H1 (cell line): Measurements from ENCODE around the gene DRD2. TPM values are rescaled to one million over a fixed set of nuclear protein-coding genes. Genes with fewer than 3 reads are reported as not detected.

ENCODE experiments used
- CTCF ChIA-PET: fragments of 300-600 bp; sonication (Branson Sonifier 250); formaldehyde crosslinking; loops from one replicate; lab custom pipeline; 2021; ENCODE audit not compliant: partially characterized antibody; lab: Charles Lee
- POLR2A ChIA-PET: fragments of 300-600 bp; sonication (Branson Sonifier 250); formaldehyde crosslinking; loops from one replicate; lab custom pipeline; 2021; ENCODE audit warnings: inconsistent platforms; ENCODE audit not compliant: partially characterized antibody; lab: Charles Lee
- DNase-seq, 2 experiments: peaks; one replicate each; pipeline versions ENCODE4 v3.0.0 to v3.0.0-alpha.2; 2010 to 2022; ENCODE audit warnings: low spot score in 2 of 2, low read depth in 1 of 2, mixed read lengths in 1 of 2
- FAIRE-seq: peaks from 2 replicates; lab custom pipeline; 2011; peaks lifted over from hg19 to GRCh38; lab: Jason Lieb, UNC
- H2AFZ ChIP-seq: 2 replicates; pipeline ENCODE4 v1.8.1; 2012; ENCODE audit warnings: low read length, inconsistent platforms
- H2AK5ac ChIP-seq: 2 replicates; pipeline ENCODE4 v1.6.1; 2013; ENCODE audit warnings: low read depth, low read length
- H2BK120ac ChIP-seq: replicated peaks from 2 replicates; pipeline ENCODE3; 2013; ENCODE audit warnings: low read depth, low read length, inconsistent platforms
- H2BK12ac ChIP-seq: 2 replicates; pipeline ENCODE4 v1.6.1; 2013; ENCODE audit warnings: low read depth, low read length
- H2BK15ac ChIP-seq: 2 replicates; pipeline ENCODE4 v1.6.1; 2013; ENCODE audit warnings: low read length
- H2BK20ac ChIP-seq: 2 replicates; pipeline ENCODE4 v1.6.1; 2013; ENCODE audit warnings: low read length
- H2BK5ac ChIP-seq: 2 replicates; pipeline ENCODE4 v1.6.1; 2013; ENCODE audit warnings: low read depth, low read length
- H3K14ac ChIP-seq: 2 replicates; pipeline ENCODE4 v1.6.1; 2013; ENCODE audit warnings: inconsistent platforms; ENCODE audit not compliant: insufficient read length
- H3K18ac ChIP-seq: 2 replicates; pipeline ENCODE4 v1.6.1; 2013; ENCODE audit warnings: low read length; ENCODE audit errors: extremely low read depth
- H3K23ac ChIP-seq: 2 replicates; pipeline ENCODE4 v1.6.1; 2013; ENCODE audit warnings: inconsistent platforms; ENCODE audit not compliant: insufficient read length
- H3K23me2 ChIP-seq: 2 replicates; pipeline ENCODE4 v1.6.1; 2013; ENCODE audit warnings: low read depth, low read length
- H3K27ac ChIP-seq: 2 replicates; pipeline ENCODE4 v1.6.1; 2011; ENCODE audit warnings: low read depth, low read length, inconsistent platforms
- H3K27me3 ChIP-seq, 4 experiments: replicated peaks in 1 of 4; 1 replicate in 1 of 4; 2 replicates in 3 of 4; pipeline versions ENCODE4 v1.6.1 to v1.8.1; 2011 to 2013; ENCODE audit warnings: low read length in 3 of 4, mild to moderate bottlenecking in 3 of 4, inconsistent platforms in 2 of 4, mixed read lengths in 2 of 4, moderate library complexity in 1 of 4; ENCODE audit not compliant: control insufficient read depth in 3 of 4, insufficient read depth in 3 of 4; ENCODE audit errors: extremely low read depth in 1 of 4
- H3K36me3 ChIP-seq, 4 experiments: 2 replicates each; pipeline versions ENCODE4 v1.6.1 to v1.8.1; 2011 to 2013; ENCODE audit warnings: mild to moderate bottlenecking in 4 of 4, low read length in 3 of 4, moderate library complexity in 2 of 4, control low read depth in 1 of 4, inconsistent platforms in 1 of 4; ENCODE audit not compliant: insufficient read depth in 4 of 4, control insufficient read depth in 2 of 4
- H3K4ac ChIP-seq: replicated peaks from 2 replicates; pipeline ENCODE3; 2013; ENCODE audit warnings: low read length, low read depth, mixed read lengths, inconsistent platforms; ENCODE audit not compliant: insufficient read length
- H3K4me1 ChIP-seq, 4 experiments: replicated peaks in 1 of 4; 1 replicate in 1 of 4; 2 replicates in 3 of 4; pipeline versions ENCODE4 v1.6.1 to v1.8.1; 2011 to 2013; ENCODE audit warnings: low read length in 3 of 4, inconsistent platforms in 2 of 4, mixed read lengths in 1 of 4; ENCODE audit not compliant: insufficient read depth in 4 of 4, control insufficient read depth in 3 of 4
- H3K4me2 ChIP-seq, 2 experiments: 2 replicates each; pipeline versions ENCODE4 v1.6.1 to v1.8.1; 2011 to 2013; ENCODE audit warnings: low read depth in 2 of 2, low read length in 2 of 2, control low read depth in 1 of 2, inconsistent platforms in 1 of 2, mild to moderate bottlenecking in 1 of 2; ENCODE audit not compliant: insufficient read depth in 1 of 2
- H3K4me3 ChIP-seq, 4 experiments: fragments of 200-600, 300-600 bp in 1 of 4; sonication (generic), shearing (Covaris generic), sonication (Bioruptor Twin) in 1 of 4; 2 replicates each; pipeline versions ENCODE4 v1.5.1 to v1.8.1; 2011 to 2016; ENCODE audit warnings: low read length in 4 of 4, low read depth in 3 of 4, control low read depth in 2 of 4, inconsistent platforms in 2 of 4, mild to moderate bottlenecking in 2 of 4, mixed read lengths in 1 of 4, moderate library complexity in 1 of 4; ENCODE audit not compliant: insufficient read depth in 2 of 4; ENCODE audit errors: extremely low read depth in 1 of 4
- H3K56ac ChIP-seq: replicated peaks from 2 replicates; pipeline ENCODE3; 2013; ENCODE audit warnings: low read depth, mild to moderate bottlenecking, mixed read lengths, low read length, inconsistent platforms; ENCODE audit not compliant: insufficient read length
- H3K79me1 ChIP-seq: 2 replicates; pipeline ENCODE4 v1.6.1; 2013; ENCODE audit warnings: low read depth, low read length, control low read depth
- H3K79me2 ChIP-seq, 2 experiments: 2 replicates each; pipeline versions ENCODE4 v1.6.1 to v1.8.1; 2012 to 2013; ENCODE audit warnings: low read length in 2 of 2, mild to moderate bottlenecking in 2 of 2, inconsistent platforms in 1 of 2; ENCODE audit not compliant: insufficient read depth in 2 of 2, control insufficient read depth in 1 of 2
- H3K9ac ChIP-seq, 4 experiments: replicated peaks in 1 of 4; 1 replicate in 1 of 4; 2 replicates in 3 of 4; pipeline versions ENCODE4 v1.6.1 to v1.8.1; 2011 to 2013; ENCODE audit warnings: low read depth in 3 of 4, low read length in 3 of 4, control low read depth in 2 of 4, mild to moderate bottlenecking in 2 of 4, moderate library complexity in 2 of 4, inconsistent platforms in 1 of 4; ENCODE audit errors: extremely low read depth in 1 of 4
- H3K9me3 ChIP-seq, 2 experiments: 2 replicates each; pipeline versions ENCODE4 v1.6.1 to v1.8.1; 2012 to 2013; ENCODE audit warnings: mild to moderate bottlenecking in 2 of 2, moderate library complexity in 2 of 2, control low read depth in 1 of 2, inconsistent platforms in 1 of 2, low read depth in 1 of 2, low read length in 1 of 2, mixed read lengths in 1 of 2; ENCODE audit not compliant: insufficient read depth in 2 of 2
- H4K20me1 ChIP-seq, 2 experiments: replicated peaks in 1 of 2; 2 replicates each; pipeline versions ENCODE3 to v1.8.1; 2011 to 2013; ENCODE audit warnings: inconsistent platforms in 2 of 2, low read length in 2 of 2, mild to moderate bottlenecking in 1 of 2; ENCODE audit not compliant: insufficient read depth in 2 of 2, control insufficient read depth in 1 of 2
- H4K5ac ChIP-seq: 2 replicates; pipeline ENCODE4 v1.6.1; 2013; ENCODE audit warnings: low read length, low read depth, mixed read lengths, inconsistent platforms; ENCODE audit not compliant: insufficient read length
- H4K8ac ChIP-seq: 2 replicates; pipeline ENCODE4 v1.8.0; 2013; ENCODE audit warnings: mild to moderate bottlenecking, moderate library complexity, low read length, inconsistent platforms; ENCODE audit not compliant: insufficient read depth; ENCODE audit errors: extremely low read depth
- H4K91ac ChIP-seq: replicated peaks from 2 replicates; pipeline ENCODE3; 2013; ENCODE audit warnings: low read length, mixed read lengths, inconsistent platforms; ENCODE audit not compliant: insufficient read length
- ASH2L ChIP-seq: fragments of 200-600, 300-600 bp; sonication (generic); IDR thresholded peaks from one replicate; pipeline ENCODE4 v1.7.1; 2017; ENCODE audit warnings: low read length
- BCL11A ChIP-seq, 2 experiments: IDR thresholded peaks; one replicate each; pipeline ENCODE4 v1.6.1; 2011; ENCODE audit warnings: low read depth in 2 of 2, low read length in 2 of 2, mild to moderate bottlenecking in 2 of 2
- CBX5 ChIP-seq: fragments of 300-800, 300-1000 bp; sonication (generic); IDR thresholded peaks from 2 replicates; pipeline ENCODE4 v1.7.1; 2016; ENCODE audit warnings: antibody characterized with exemption, low read length, low read depth
- CEBPB ChIP-seq: IDR thresholded peaks from 2 replicates; pipeline ENCODE4 v1.6.1; 2012; ENCODE audit warnings: low read depth, low read length
- CHD1 ChIP-seq: IDR thresholded peaks from 2 replicates; pipeline ENCODE4 v1.6.1; 2012; ENCODE audit warnings: low read depth, low read length, improper control_type of control experiment
- CREB1 ChIP-seq: IDR thresholded peaks from 2 replicates; pipeline ENCODE4 v1.6.1; 2012; ENCODE audit warnings: inconsistent platforms
- GABPA ChIP-seq: IDR thresholded peaks from 2 replicates; pipeline ENCODE4 v1.6.1; 2011; ENCODE audit warnings: mild to moderate bottlenecking, low read length, moderate library complexity, borderline replicate concordance; ENCODE audit not compliant: insufficient read depth
- HDAC2 ChIP-seq, 2 experiments: fragments of 300-600 bp in 1 of 2; sonication (generic) in 1 of 2; IDR thresholded peaks; 2 replicates each; pipeline ENCODE4 v1.6.1; 2011 to 2012; ENCODE audit warnings: low read depth in 2 of 2, low read length in 2 of 2, mild to moderate bottlenecking in 2 of 2, moderate library complexity in 2 of 2, borderline replicate concordance in 1 of 2, inconsistent platforms in 1 of 2
- POLR2AphosphoS5 ChIP-seq: IDR thresholded peaks from 2 replicates; pipeline ENCODE4 v1.6.1; 2011; ENCODE audit warnings: low read depth, low read length
- RNF2 ChIP-seq: fragments of 200-900, 300-1000 bp; sonication (generic); IDR thresholded peaks from 2 replicates; pipeline ENCODE4 v1.7.1; 2016; ENCODE audit warnings: borderline replicate concordance, low read depth, mild to moderate bottlenecking, antibody characterized with exemption, low read length; ENCODE audit not compliant: poor library complexity, severe bottlenecking; ENCODE audit errors: missing control alignments
- TAF1 ChIP-seq: IDR thresholded peaks from 2 replicates; pipeline ENCODE4 v1.6.1; 2011; ENCODE audit warnings: mild to moderate bottlenecking, low read depth, low read length
- TCF12 ChIP-seq: IDR thresholded peaks from 2 replicates; pipeline ENCODE4 v1.6.1; 2011; ENCODE audit warnings: low read depth, mild to moderate bottlenecking, low read length
- WGBS, 2 experiments: shearing (Covaris generic) in 1 of 2; methylation state at CpG; one replicate each; pipeline versions ENCODE4 v1.1.6 to v1.1.7; 2013 to 2015; ENCODE audit warnings: low lambda C conversion rate in 2 of 2, mixed read lengths in 2 of 2, inconsistent platforms in 1 of 2, low coverage in 1 of 2, missing lambda C conversion rate in 1 of 2; ENCODE audit not compliant: insufficient replicate concordance in 2 of 2, insufficient coverage in 1 of 2, insufficient read length in 1 of 2; ENCODE audit errors: extremely low coverage in 1 of 2, missing lambda C conversion rate in 1 of 2; 5-methylcytosine and 5-hydroxymethylcytosine counted together
- polyA plus RNA-seq, 7 experiments: library from polyadenylated mRNA; depleted of rRNA in 3 of 7; stranded (reverse) in 5 of 7; unstranded in 2 of 7; fragments of >200 nt in 5 of 7; fragments of 200-250 nt in 2 of 7; gene quantifications; 1 replicate in 5 of 7; 2 replicates in 1 of 7; 4 replicates in 1 of 7; pipeline versions ENCODE4 v1.2.1 to v1.2.3, GENCODE V29; 2011 to 2013; ENCODE audit warnings: missing spikeins in 2 of 7, mixed read lengths in 2 of 7
- total RNA-seq: library from RNA; stranded (reverse); fragmentation: NEBNext Ultra II Directional; extraction: Animal tissue kit (Norgen Biotek cat#: 25700); gene quantifications from 2 replicates; pipeline ENCODE4 v1.2.1, GENCODE V29; 2021
- TF ChIP-seq, protein P1 (sequence below): IDR thresholded peaks from 2 replicates; pipeline ENCODE4 v1.6.1; 2011; ENCODE audit warnings: low read length, improper control_type of control experiment

The DRD2 gene
- total and polyA plus RNA-seq, 2 of the 8 experiments (the other 6 are each of a cell fraction or from before 2014, with no cell fraction given) = 0.26 to 0.41 TPM

DNA sequence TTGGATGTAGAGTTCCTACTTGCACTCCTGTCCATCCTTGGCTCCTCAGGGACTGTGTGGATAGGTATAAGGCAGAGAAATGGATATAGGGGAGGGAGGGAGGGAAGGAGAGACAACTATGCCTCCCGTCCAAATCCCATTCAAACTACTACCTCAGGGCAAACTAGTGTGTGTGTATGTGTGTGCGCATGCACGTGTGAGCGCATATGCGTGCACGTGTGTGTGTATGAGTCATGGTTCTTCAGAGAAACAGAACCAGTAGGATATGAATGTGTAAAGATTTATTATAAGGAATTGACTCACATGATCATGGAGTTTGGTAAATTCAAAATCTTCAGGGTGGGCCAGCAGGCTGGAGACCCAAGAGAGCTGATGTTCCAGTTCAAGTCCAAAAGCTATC is 42.2 kb upstream of the DRD2 start:
- H3K4me3 ChIP-seq = no peak overlapping the region
- H3K27me3 ChIP-seq = no peaks in the 10 kb centered on the region
- ChIA-PET POLR2A (no interaction called here), CTCF (interaction anchor here (0.7 to 2.3 kb wide), 4 partner anchors 13 to 23 kb away, joined by 3 to 10 read pairs (median 6); no protein-coding TSS in a partner anchor)
- no peaks in the 10 kb centered on the region for H3K79me2 ChIP-seq
- no peak overlapping the region for H3K23ac ChIP-seq
- H3K79me1 ChIP-seq = no peaks in the 10 kb centered on the region
- 99% methylated on average over 5 of the region's 6 CpGs; no CpG with 5 or more reads in 1 of the 2 experiments for WGBS, 2 experiments
- H2BK5ac ChIP-seq = no peak overlapping the region
- no peak for DNase-seq
- H3K18ac ChIP-seq = no peak overlapping the region
- no peak overlapping the region for H3K14ac ChIP-seq
- H2AFZ ChIP-seq = no peak overlapping the region
- no peak overlapping the region for H2BK15ac ChIP-seq
- H3K56ac ChIP-seq = no peak overlapping the region
- no peaks in the 10 kb centered on the region for H3K36me3 ChIP-seq
- H2BK120ac ChIP-seq = no peak overlapping the region
- no peaks in the 10 kb centered on the region for H3K9me3 ChIP-seq
- H3K4ac ChIP-seq = no peak overlapping the region
- FAIRE-seq = no peak
- H2AK5ac ChIP-seq = no peak overlapping the region
- peaks cover 0 to 3% (median 0%) of the 10 kb centered on the region in 4 experiments; a peak in 1 of 7 replicates for H3K4me1 ChIP-seq
- no peak overlapping the region for H3K4me2 ChIP-seq
- H2BK20ac ChIP-seq = no peak overlapping the region
- no peak overlapping the region for H4K5ac ChIP-seq
- no peak overlapping the region for H2BK12ac ChIP-seq
- TF ChIP-seq RNF2 (no peak), TCF12 (no peak), CEBPB (no peak), CBX5 (no peak), CREB1 (no peak), BCL11A (IDR thresholded peaks at IDR 0.05; ENCODE audit: low read depth in 2 of 2, low read length in 2 of 2) (no peak), POLR2AphosphoS5 (no peak), TAF1 (no peak), GABPA (no peak), HDAC2 (IDR thresholded peaks at IDR 0.05; ENCODE audit: borderline replicate concordance in 1 of 2, low read depth in 2 of 2, low read length in 2 of 2) (no peak), CHD1 (no peak), ASH2L (no peak)
- TF ChIP-seq, protein P1, sequence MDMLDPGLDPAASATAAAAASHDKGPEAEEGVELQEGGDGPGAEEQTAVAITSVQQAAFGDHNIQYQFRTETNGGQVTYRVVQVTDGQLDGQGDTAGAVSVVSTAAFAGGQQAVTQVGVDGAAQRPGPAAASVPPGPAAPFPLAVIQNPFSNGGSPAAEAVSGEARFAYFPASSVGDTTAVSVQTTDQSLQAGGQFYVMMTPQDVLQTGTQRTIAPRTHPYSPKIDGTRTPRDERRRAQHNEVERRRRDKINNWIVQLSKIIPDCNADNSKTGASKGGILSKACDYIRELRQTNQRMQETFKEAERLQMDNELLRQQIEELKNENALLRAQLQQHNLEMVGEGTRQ = no peak
- no peak overlapping the region for H4K8ac ChIP-seq
- H3K9ac ChIP-seq = no peak overlapping the region
- no peak overlapping the region for H3K27ac ChIP-seq
- no peak overlapping the region for H4K91ac ChIP-seq
- no peaks in the 10 kb centered on the region for H3K23me2 ChIP-seq
- H4K20me1 ChIP-seq = no peaks in the 10 kb centered on the region
